AML-193 (cell line): Measurements from ENCODE around the gene SERTM1.

Experiments used
- DNase-seq, 2 experiments: peaks; one replicate each; lab custom pipeline; 2025; lab: John Stamatoyannopoulos, UW

Gene SERTM1

GRCh38 chr13:36673838-36674326 lies at the start of gene SERTM1:
Gene SERTM1, plus strand, starts transcription at chr13:36674020. Its CDS starts 21,059 bp downstream, at chr13:36695079.
- DNase-seq: no peak

DNA sequence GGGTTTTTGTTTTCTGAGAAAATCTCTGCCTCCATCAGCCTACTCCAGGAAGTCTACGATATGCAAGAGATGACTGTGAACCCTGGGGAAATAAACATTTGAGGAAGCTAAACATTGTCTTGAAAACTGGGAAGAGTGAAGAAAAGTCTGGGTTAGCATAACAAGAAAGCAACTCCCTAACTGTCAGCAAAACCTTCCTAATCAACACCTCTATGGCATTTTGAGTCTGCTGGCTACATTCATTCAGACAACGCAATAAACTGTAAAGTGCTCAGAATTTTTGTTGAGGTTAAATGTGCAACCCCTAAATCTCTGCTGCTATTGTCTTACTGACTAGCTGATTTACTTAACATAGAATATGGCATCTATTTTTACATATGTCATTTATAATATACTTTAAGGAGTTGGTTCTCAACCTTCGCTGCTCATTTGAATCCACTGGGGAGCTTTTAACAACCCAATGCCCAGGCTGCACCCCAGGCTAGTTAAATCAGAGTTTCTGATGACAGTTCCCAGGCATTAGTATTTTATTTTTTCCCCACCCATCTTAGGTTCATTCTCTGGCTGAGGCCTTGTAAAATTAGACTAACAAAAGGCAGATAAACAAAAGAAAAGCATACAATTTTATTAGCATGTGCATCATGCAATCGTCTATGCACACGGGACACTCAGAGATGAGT lies 45.3 kb upstream of the SERTM1 start:
- no peak for DNase-seq

DNA sequence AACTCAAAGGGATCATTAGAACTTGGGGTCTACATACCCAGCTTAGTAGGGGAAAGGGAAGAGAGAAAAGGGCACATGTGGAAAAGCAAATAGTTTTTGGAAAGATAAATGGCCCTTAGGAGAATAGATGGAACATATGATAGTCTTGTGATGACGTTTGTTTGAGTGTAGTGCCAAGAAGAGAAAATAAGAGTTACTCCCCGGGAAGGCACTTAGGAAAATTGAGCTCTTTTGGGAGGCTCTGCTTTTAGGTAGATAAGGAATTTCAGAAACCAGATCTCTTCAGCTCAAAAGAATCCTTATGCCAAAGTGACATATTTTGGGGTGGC lies 44.8 kb upstream of the SERTM1 start:
- DNase-seq: no peak

- DNase-seq: no peak
Measured at GRCh38 chr13:36630181-36630803, 43.5 kb upstream of the SERTM1 start.

- DNase-seq: no peak
Measured at GRCh38 chr13:36639610-36640009, 34.2 kb upstream of the SERTM1 start.

- DNase-seq: no peak
Measured at GRCh38 chr13:36650611-36651010, 23.2 kb upstream of the SERTM1 start.

DNA sequence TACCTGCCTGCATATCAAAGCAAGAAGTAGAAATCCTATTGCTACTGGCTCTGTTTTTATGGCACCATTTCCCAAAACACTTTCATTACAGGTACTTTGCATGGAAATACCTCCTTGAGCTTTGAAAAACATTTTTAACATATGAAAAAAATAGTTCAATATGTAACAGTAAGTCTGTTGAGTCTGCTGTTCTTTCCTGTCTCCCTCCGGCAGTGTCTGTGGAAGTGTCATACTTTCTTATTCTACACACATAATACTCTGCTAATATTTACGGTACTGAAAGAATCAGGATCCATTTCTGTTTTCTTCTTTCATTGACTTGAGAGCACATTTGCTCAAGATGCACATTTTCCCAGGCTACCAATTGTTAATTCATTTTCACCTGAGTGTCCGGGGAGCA lies 8.2 kb upstream of the SERTM1 start:
- no peak for DNase-seq

DNA sequence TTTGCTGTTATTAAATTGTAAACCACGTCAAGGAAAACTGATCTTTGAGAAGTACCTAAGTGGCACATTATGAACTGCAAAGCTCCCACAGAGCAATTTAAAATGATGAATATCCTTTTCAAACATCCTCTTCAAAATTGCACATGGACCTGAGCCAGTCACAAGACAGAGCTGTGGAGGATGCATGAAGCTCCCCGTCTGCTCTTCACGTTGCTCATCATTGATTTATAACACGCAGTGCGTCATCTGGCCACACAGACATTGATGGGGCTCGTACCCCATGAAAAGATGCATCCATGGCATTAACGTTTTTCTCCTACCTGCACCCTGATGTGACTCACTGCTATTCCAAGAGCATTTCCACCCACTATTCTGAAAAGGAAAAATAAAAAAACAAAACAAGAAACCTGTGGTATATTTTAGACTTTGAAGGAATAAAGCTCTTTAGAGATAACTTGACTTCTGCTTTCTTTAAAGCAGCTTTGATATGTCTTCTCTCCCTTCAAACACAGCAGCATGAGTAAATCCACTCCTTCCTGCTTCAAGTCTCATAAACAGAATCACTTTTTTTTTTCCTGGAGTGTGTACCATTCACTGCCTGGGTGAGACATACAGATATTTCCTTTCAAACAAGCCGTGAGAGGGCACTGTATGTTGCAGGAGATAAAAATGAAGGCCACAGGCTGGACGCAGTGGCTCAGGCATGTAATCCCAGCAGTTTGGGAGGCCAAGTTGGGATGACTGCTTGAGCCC lies 7.2 kb upstream of the SERTM1 start:
- no peak for DNase-seq

DNA sequence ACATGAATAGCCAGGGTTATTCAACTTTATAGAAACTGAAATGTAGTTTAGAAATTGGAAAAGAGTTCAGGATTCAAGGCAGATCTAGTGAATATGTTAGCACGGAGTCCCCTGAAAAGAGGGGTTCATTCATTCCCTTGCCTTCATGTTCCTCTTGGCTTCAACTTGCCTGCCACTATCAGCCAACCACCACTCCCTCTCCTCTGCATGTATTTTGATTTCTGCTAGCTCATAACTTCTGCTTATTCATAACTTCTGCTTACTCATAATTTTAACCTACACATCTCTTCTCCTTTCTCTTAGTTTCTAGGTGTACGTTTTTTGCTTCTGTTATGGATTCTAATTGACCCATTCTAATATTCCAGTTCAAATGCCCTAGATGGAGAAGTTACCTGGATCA lies 5.5 kb upstream of the SERTM1 start:
- DNase-seq: no peak

DNA sequence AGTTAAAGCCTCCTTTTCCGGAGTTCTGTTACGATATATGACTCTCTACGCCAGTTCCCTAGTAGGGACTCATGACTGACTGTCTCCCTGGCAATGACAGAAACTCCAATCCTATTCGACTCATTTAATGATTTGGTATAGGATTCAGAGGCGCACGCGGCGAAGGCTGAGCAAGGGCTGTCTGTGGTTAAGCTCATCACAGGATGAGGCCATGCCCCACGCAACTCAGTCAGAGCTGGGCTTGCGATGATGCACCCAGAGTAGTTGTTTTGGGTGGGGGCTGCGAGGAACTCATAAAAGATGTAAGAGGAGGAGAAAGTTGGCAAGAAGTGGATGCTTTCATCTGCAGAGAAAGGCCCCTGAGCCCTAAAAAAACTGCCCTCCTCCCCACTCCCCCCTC lies 468 bp upstream of the SERTM1 start:
- no peak for DNase-seq

- no peak for DNase-seq
Measured at GRCh38 chr13:36674337-36675212, 755 bp downstream of the SERTM1 start.

GRCh38 chr13:36675213-36675536 lies 1.4 kb downstream of the SERTM1 start:
- DNase-seq: no peak

- DNase-seq: no peak
Measured at GRCh38 chr13:36680913-36681312, 7.1 kb downstream of the SERTM1 start.

GRCh38 chr13:36681894-36682624 lies 8.2 kb downstream of the SERTM1 start:
- no peak for DNase-seq

DNA sequence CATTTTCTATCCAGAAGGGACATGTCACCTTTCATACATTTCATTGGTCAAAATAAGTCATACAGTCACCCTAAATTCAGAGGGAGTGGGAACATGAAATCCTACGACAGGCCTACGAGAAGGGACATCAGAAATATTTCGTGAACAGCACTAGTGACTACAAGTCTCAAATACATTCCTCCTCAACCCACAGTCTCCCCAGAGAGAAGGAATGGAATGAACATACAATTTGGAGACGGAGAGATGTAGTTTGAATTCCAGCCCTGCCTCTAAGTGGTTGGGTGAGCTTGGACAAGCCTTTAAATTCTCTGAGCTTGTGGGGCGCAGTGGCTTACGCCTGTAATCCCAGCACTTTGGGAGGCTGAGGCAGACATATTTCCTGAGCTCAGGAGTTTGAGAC lies 9.9 kb downstream of the SERTM1 start:
- no peak for DNase-seq

DNA sequence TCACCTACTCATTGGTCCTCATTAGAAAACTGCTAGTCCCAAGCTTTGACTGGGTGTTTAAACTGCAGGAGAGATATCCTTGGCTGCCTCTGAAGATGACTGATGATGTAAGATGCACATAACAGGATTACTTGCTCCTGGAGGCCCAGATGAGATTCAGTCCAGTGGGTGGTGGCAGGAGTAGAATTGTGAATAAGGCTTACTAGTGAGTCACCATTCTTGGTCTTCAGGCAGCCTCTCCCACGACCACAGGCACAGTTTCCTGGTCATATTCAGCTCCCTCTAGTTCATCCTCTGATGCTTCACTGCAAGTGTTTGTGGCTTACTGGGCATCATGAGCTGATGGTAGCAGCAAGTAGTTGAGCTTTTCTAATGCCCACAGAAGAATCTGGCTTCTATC lies 12.1 kb downstream of the SERTM1 start:
- no peak for DNase-seq

- no peak for DNase-seq
Measured at GRCh38 chr13:36696410-36697010, 22.7 kb downstream of the SERTM1 start.

- no peak for DNase-seq
Measured at GRCh38 chr13:36700170-36700569, 26.4 kb downstream of the SERTM1 start.

DNA sequence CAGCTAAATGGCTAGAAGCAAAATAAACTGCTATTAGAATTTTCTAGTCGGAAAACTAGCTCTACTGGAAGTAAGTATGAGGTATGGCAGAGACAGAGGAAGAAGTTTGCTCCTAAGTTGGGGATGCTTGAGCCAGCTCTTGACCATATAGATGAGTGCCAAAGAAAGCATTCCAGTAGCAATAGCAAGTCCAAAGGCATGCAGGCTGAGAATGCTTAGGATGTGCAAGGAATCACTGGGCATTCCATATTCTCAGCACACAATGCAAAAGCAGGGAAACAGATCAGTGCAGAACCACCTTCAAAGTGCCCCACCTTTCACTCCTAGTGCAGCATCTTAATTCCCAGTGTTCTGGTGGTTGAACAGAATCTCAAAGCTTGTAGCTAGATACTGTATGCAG lies 32.9 kb downstream of the SERTM1 start:
- DNase-seq: no peak

DNA sequence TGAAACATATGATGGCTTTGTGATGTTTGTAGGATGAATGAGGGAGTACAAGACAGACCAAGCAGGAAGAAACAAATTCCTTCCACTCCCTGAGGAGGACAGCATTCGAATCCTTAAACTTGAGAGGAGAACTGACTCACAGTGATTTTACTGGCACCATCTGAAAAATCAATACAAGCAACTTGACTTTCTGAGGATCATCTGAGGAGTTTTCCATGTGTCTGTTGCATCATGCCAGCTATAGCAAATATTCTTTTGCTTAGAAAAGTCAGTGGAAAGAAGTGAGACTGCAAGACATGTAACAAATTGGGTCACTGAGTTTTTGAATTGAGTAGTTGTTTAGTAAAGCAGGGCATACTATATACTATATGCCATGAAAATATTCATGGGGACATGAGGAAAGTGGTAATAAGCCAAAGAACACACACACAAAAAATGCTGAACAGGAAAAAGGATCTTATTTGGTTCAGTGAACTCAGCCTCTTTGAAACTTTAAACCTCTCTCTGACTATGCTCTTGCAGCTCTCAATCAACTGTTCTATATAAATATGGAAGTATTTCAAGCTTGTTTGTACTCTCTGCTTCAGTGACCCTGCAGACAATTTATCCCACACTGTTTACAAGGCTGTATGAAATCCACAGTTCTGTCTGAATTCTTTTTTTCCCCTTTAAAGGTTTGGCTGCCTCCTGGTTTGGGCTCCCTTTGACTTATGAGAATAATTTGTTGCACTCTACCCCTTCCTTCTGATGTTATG lies 35.5 kb downstream of the SERTM1 start:
- no peak for DNase-seq

DNA sequence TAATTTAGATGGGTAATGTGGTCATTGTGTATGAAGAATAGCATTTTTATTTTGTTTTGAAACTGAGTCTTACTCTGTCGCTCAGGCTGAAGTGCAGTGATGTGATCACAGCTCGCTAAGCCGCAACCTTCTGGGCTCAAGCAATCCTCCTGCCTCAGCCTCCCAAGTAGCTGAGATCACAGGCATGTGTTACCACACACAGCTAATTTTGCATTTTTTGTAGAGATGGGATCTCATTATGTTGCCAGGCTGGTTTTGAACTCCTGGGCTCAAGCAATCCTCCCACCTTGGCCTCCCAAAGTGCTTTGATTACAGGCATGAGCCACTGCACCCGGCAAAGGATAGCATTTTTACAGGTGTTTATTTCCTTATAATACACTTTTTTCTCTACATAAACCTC lies 36.6 kb downstream of the SERTM1 start:
- no peak for DNase-seq
